Keratinocyte (primary cell): ENCODE data around the gene CHAF1B. TPM values are rescaled to one million over a fixed set of nuclear protein-coding genes. Genes with fewer than 3 reads are reported as not detected.

Experiments
- DNase-seq: peaks from one replicate; pipeline ENCODE4 v3.0.0-alpha.2; 2011; ENCODE audit warnings: low read depth, missing footprints, low spot score
- FAIRE-seq: peaks from 2 replicates; lab custom pipeline; 2011; peaks lifted over from hg19 to GRCh38; lab: Jason Lieb, UNC
- H2AFZ ChIP-seq: 2 replicates; pipeline ENCODE4 v1.6.0; 2012; ENCODE audit warnings: low read length, control low read depth, inconsistent platforms; ENCODE audit not compliant: control insufficient read depth
- H3K27ac ChIP-seq: 2 replicates; pipeline ENCODE4 v1.5.1; 2011; ENCODE audit warnings: low read length; ENCODE audit not compliant: control insufficient read depth, insufficient read depth
- H3K27me3 ChIP-seq: 3 replicates; pipeline ENCODE4 v1.6.0; 2011; ENCODE audit warnings: low read length; ENCODE audit not compliant: control insufficient read depth, insufficient read depth; ENCODE audit errors: extremely low read depth
- H3K36me3 ChIP-seq, 2 experiments: 2 replicates in 1 of 2; 3 replicates in 1 of 2; pipeline ENCODE4 v1.5.1; 2011; ENCODE audit warnings: low read length in 2 of 2, mild to moderate bottlenecking in 1 of 2; ENCODE audit not compliant: control insufficient read depth in 2 of 2, insufficient read depth in 2 of 2; ENCODE audit errors: extremely low read depth in 1 of 2
- H3K4me1 ChIP-seq: 3 replicates; pipeline ENCODE4 v1.5.1; 2011; ENCODE audit warnings: low read length; ENCODE audit not compliant: control insufficient read depth, insufficient read depth; ENCODE audit errors: extremely low read depth
- H3K4me2 ChIP-seq: 3 replicates; pipeline ENCODE4 v1.6.0; 2011; ENCODE audit warnings: low read depth, low read length; ENCODE audit not compliant: control insufficient read depth, insufficient read depth; ENCODE audit errors: extremely low read depth
- H3K4me3 ChIP-seq, 3 experiments: fragments of 200-600 bp in 1 of 3; sonication (generic) in 1 of 3; 2 replicates in 2 of 3; 3 replicates in 1 of 3; pipeline ENCODE4 v1.5.1; 2011 to 2016; ENCODE audit warnings: low read length in 3 of 3, mild to moderate bottlenecking in 3 of 3, control low read depth in 2 of 3, inconsistent platforms in 1 of 3, low read depth in 1 of 3, mixed read lengths in 1 of 3, mixed run types in 1 of 3, moderate library complexity in 1 of 3; ENCODE audit not compliant: control insufficient read depth in 2 of 3, insufficient read depth in 2 of 3; ENCODE audit errors: extremely low read depth in 1 of 3
- H3K79me2 ChIP-seq: 2 replicates; pipeline ENCODE4 v1.6.0; 2012; ENCODE audit warnings: low read length; ENCODE audit not compliant: control insufficient read depth, insufficient read depth
- H3K9ac ChIP-seq: 3 replicates; pipeline ENCODE4 v1.6.0; 2011; ENCODE audit warnings: low read length; ENCODE audit not compliant: control insufficient read depth, insufficient read depth; ENCODE audit errors: extremely low read depth
- H3K9me1 ChIP-seq: 3 replicates; pipeline ENCODE4 v1.6.0; 2011; ENCODE audit warnings: low read length; ENCODE audit not compliant: control insufficient read depth, insufficient read depth; ENCODE audit errors: extremely low read depth
- H3K9me3 ChIP-seq: 2 replicates; pipeline ENCODE4 v1.5.1; 2012; ENCODE audit warnings: low read depth, low read length; ENCODE audit not compliant: control insufficient read depth
- H4K20me1 ChIP-seq: 3 replicates; pipeline ENCODE4 v1.6.0; 2011; ENCODE audit warnings: low read length; ENCODE audit not compliant: control insufficient read depth, insufficient read depth; ENCODE audit errors: extremely low read depth
- CTCF ChIP-seq, 3 experiments: IDR thresholded peaks in 1 of 3; conservative IDR thresholded peaks in 1 of 3; optimal IDR thresholded peaks in 1 of 3; 2 replicates in 2 of 3; 3 replicates in 1 of 3; pipeline versions ENCODE3 to v1.5.1; 2011; ENCODE audit warnings: low read length in 3 of 3, mild to moderate bottlenecking in 3 of 3, moderate library complexity in 2 of 3, control low read depth in 1 of 3, inconsistent platforms in 1 of 3; ENCODE audit not compliant: insufficient read depth in 2 of 3; ENCODE audit errors: extremely low read depth in 1 of 3
- EZH2 ChIP-seq: IDR thresholded peaks from one replicate; pipeline ENCODE4 v1.6.1; 2012; ENCODE audit warnings: inconsistent platforms, mild to moderate bottlenecking, low read length, moderate library complexity
- dilution Hi-C: fragments of 300-500 bp; cut with MboI; formaldehyde crosslinking; loops from one replicate; pipeline ENCODE4 v1.7.0; 2020; ENCODE audit warnings: low sequenced_read_pairs; ENCODE audit not compliant: extremely low pct_ligation_motif_present
- polyA plus RNA-seq, 5 experiments: library from polyadenylated mRNA; depleted of rRNA in 3 of 5; stranded (reverse) in 3 of 5; stranded (forward) in 1 of 5; unstranded in 1 of 5; fragments of >200 nt; gene quantifications; 1 replicate in 1 of 5; 2 replicates in 3 of 5; 3 replicates in 1 of 5; pipeline versions ENCODE4 v1.2.1 to v1.2.3, GENCODE V29; 2011 to 2012; ENCODE audit warnings: missing spikeins in 2 of 5, low read depth in 1 of 5, low replicate concordance in 1 of 5

CHAF1B gene
- polyA plus RNA-seq, 1 donor (not counting 4 experiments of a cell fraction or from before 2014, with no cell fraction given), result 6.8 TPM

DNA sequence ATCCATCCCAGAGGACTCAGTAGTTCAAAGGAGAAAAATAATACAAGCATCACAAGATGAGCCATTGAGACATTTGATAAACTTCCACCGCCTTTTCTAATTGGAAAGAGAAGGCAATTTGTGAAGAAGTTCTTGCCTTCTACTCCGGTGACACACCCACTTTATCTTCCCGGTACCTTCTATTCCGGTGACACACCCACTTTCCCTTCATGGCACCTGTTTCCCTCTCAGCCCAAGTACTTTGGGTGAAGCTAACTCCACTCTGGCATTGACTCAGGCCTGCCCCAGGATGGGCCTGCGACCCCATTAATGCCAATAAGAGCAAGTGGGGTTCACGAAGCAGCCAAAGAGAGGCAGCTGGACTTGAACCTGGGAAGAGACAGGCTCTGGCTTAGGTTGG is 56.5 kb downstream of the CHAF1B start:
- H3K27ac ChIP-seq, result no peak overlapping the region
- no peak for FAIRE-seq
- H3K27me3 ChIP-seq, result no peaks in the 10 kb centered on the region
- TF ChIP-seq CTCF (optimal IDR thresholded peaks at IDR 0.05 in 1 of 3, IDR thresholded peaks at IDR 0.05 in 1 of 3, conservative IDR thresholded peaks at IDR 0.05 in 1 of 3; ENCODE audit: extremely low read depth in 1 of 3, insufficient read depth in 2 of 3, low read length in 3 of 3) (no peak), EZH2 (no peak)
- H3K9ac ChIP-seq, result no peak overlapping the region
- H3K36me3 ChIP-seq, result no peaks in the 10 kb centered on the region
- no peaks in the 10 kb centered on the region for H4K20me1 ChIP-seq
- DNase-seq, result no peak
- no peaks in the 10 kb centered on the region for H3K79me2 ChIP-seq
- peaks cover 11% of the 10 kb centered on the region for H3K4me1 ChIP-seq
- no peak overlapping the region for H3K4me3 ChIP-seq
- dilution Hi-C loops, result no loop called here
- H3K9me1 ChIP-seq, result no peaks in the 10 kb centered on the region
- no peak overlapping the region for H3K4me2 ChIP-seq
- no peak overlapping the region for H2AFZ ChIP-seq
- H3K9me3 ChIP-seq, result no peaks in the 10 kb centered on the region

GRCh38 chr21:36446301-36446700 is 61.1 kb downstream of the CHAF1B start:
- Histone ChIP-seq H3K4me3 (no peak overlapping the region), H3K9me3 (no peaks in the 10 kb centered on the region), H3K9me1 (no peaks in the 10 kb centered on the region), H3K79me2 (no peaks in the 10 kb centered on the region), H3K4me1 (no peaks in the 10 kb centered on the region), H3K27ac (no peak overlapping the region), H3K36me3 (no peaks in the 10 kb centered on the region), H3K27me3 (no peaks in the 10 kb centered on the region), H3K4me2 (no peak overlapping the region), H2AFZ (no peak overlapping the region), H4K20me1 (no peaks in the 10 kb centered on the region), H3K9ac (no peak overlapping the region)
- dilution Hi-C loops, result no loop called here
- TF ChIP-seq CTCF (optimal IDR thresholded peaks at IDR 0.05 in 1 of 3, IDR thresholded peaks at IDR 0.05 in 1 of 3, conservative IDR thresholded peaks at IDR 0.05 in 1 of 3; ENCODE audit: extremely low read depth in 1 of 3, insufficient read depth in 2 of 3, low read length in 3 of 3) (no peak), EZH2 (no peak)
- DNase-seq (no peak), FAIRE-seq (no peak)
